IPS-NIHi7 (cell line): ENCODE measurements around the gene SLC7A8.

Source experiments
- DNase-seq: peaks from one replicate; pipeline ENCODE4 v3.0.0; 2012; ENCODE audit warnings: mixed read lengths; ENCODE audit errors: extremely low spot score

SLC7A8 gene

GRCh38 chr14:23158779-23159178 is 24.7 kb downstream of the SLC7A8 start:
- DNase-seq = no peak

GRCh38 chr14:23154964-23155587 is 28.4 kb downstream of the SLC7A8 start:
- DNase-seq = peak; percentile 67

- DNase-seq = peak; percentile 82
These were observed 29.3 kb downstream of the SLC7A8 start for GRCh38 chr14:23153851-23154796.

- no peak for DNase-seq
These were observed 32.1 kb downstream of the SLC7A8 start for GRCh38 chr14:23151342-23151741.

GRCh38 chr14:23149745-23150144 is 33.7 kb downstream of the SLC7A8 start:
- DNase-seq = no peak

- no peak for DNase-seq
These were observed 34.7 kb downstream of the SLC7A8 start for GRCh38 chr14:23148591-23149249.

- DNase-seq = no peak
These were observed 35.8 kb downstream of the SLC7A8 start for GRCh38 chr14:23147676-23148075.

- DNase-seq = no peak
These were observed 36.5 kb downstream of the SLC7A8 start for GRCh38 chr14:23146980-23147379.

- DNase-seq = no peak
These were observed 37.0 kb downstream of the SLC7A8 start for GRCh38 chr14:23146351-23146910.

GRCh38 chr14:23145794-23146350 is 37.6 kb downstream of the SLC7A8 start:
- DNase-seq = no peak

GRCh38 chr14:23143911-23144310 is 39.5 kb downstream of the SLC7A8 start:
- no peak for DNase-seq

GRCh38 chr14:23142826-23143225 is 40.6 kb downstream of the SLC7A8 start:
- no peak for DNase-seq

GRCh38 chr14:23141706-23142444 is 41.6 kb downstream of the SLC7A8 start:
- DNase-seq = no peak

- no peak for DNase-seq
These were observed 43.1 kb downstream of the SLC7A8 start for GRCh38 chr14:23140371-23140770.

- no peak for DNase-seq
These were observed 43.6 kb downstream of the SLC7A8 start for GRCh38 chr14:23139874-23140273.

- DNase-seq = no peak
These were observed 45.5 kb downstream of the SLC7A8 start for GRCh38 chr14:23137813-23138535.

- DNase-seq = no peak
These were observed 46.2 kb downstream of the SLC7A8 start for GRCh38 chr14:23137192-23137812.

- DNase-seq = no peak
These were observed 46.8 kb downstream of the SLC7A8 start for GRCh38 chr14:23136566-23137133.

GRCh38 chr14:23132970-23133369 is 50.5 kb downstream of the SLC7A8 start:
- no peak for DNase-seq

- DNase-seq = no peak
These were observed 52.0 kb downstream of the SLC7A8 start for GRCh38 chr14:23131482-23131881.
